ENCODE measurements around the gene CREB3.
A peak's percentile ranks its signal among the peaks of the same experiment; 100 is the strongest.

CREB3 gene

GRCh38 chr9:35729700-35730485 is 2.6 kb upstream of the CREB3 start:
- Histone ChIP-seq H3K36me3 (ENCODE audit: insufficient read depth, low read depth, low read length) (peaks cover 16% of the 10 kb centered on the region), H3K9ac (ENCODE audit: low read depth, low read length) (peak overlapping the region; percentile 77; the same call in 1 of the 2 replicates), H3K27ac (ENCODE audit: low read length) (peak overlapping the region; percentile 49), H3K4me3 (ENCODE audit: low read length) (peak overlapping the region; percentile 89), H3K27me3 (ENCODE audit: insufficient read depth, low read length) (no peaks in the 10 kb centered on the region), H3K9me3 (ENCODE audit: insufficient read depth, low read depth, low read length) (no peaks in the 10 kb centered on the region), H3K4me1 (ENCODE audit: insufficient read depth, low read length) (peaks cover 47% of the 10 kb centered on the region)

DNA sequence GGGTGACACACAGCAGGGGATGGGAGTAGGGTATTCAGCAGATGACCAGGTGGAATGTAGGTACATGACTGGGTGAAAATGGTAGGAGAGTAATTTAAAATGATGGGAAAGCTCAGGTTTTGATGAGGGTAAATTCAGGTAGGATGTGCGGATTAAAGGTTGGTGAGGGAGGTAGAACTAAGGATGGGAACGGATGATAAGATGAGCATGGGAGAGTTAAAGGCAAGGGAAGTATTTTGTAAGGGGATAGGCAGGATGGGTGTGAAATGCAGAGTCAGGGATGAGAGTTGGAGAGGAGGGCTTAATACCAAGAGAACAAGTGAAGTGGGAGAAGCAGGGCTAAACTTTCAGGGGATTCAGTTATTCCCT is 2.0 kb upstream of the CREB3 start:
- H3K27me3 ChIP-seq (ENCODE audit: insufficient read depth, low read length) = no peaks in the 10 kb centered on the region
- peaks cover 16% of the 10 kb centered on the region for H3K36me3 ChIP-seq (ENCODE audit: insufficient read depth, low read depth, low read length)
- H3K27ac ChIP-seq (ENCODE audit: low read length) = no peak overlapping the region
- H3K9ac ChIP-seq (ENCODE audit: low read depth, low read length) = no peak overlapping the region; the same call in 1 of the 2 replicates
- H3K4me1 ChIP-seq (ENCODE audit: insufficient read depth, low read length) = peaks cover 47% of the 10 kb centered on the region
- H3K9me3 ChIP-seq (ENCODE audit: insufficient read depth, low read depth, low read length) = no peaks in the 10 kb centered on the region
- H3K4me3 ChIP-seq (ENCODE audit: low read length) = peak overlapping the region; percentile 89

DNA sequence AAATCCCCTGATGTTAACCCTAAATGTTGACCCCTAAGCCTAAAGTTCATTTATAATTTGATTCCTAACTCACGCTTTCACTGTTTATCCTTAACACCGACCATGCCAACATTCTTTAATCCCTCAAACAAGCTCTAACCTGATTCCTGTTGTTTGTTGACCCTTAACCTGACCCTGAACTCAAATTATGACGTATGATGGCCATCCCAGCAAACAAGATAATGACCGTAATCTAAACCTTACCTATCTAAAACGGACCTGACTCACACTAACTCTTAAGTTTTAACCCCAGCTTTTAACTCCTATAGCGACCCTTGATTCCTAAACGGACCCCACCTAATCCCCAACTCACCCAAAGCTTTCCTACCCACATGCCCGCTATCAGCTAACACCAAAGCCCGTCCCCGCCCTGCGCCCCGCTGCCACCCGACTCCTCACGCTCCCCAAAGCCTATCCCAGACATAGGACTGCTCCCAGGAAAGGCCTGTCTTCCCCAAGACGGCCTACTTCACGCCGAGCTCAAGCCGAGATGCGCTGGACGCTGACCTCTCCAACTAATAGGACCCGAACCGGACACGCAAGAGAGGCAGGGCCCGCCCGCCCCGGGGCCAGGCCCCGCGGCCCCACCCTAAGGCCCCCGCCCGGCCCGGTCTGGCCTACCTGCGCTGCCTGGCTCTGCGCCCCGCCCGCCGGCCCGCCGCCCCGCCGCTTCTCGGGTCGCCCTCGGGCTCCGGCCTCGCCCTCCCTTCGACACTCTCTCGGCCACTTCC is 866 bp upstream of the CREB3 start:
- Histone ChIP-seq H3K9me3 (ENCODE audit: insufficient read depth, low read depth, low read length) (no peaks in the 10 kb centered on the region), H3K4me1 (ENCODE audit: insufficient read depth, low read length) (peaks cover 44% of the 10 kb centered on the region), H3K4me3 (ENCODE audit: low read length) (peak overlapping the region; percentile 89), H3K27ac (ENCODE audit: low read length) (no peak overlapping the region), H3K36me3 (ENCODE audit: insufficient read depth, low read depth, low read length) (peaks cover 26% of the 10 kb centered on the region), H3K9ac (ENCODE audit: low read depth, low read length) (peak overlapping the region; percentile 81), H3K27me3 (ENCODE audit: insufficient read depth, low read length) (no peaks in the 10 kb centered on the region)

GRCh38 chr9:35732800-35733541 is 505 bp downstream of the CREB3 start:
- Histone ChIP-seq H3K4me1 (ENCODE audit: insufficient read depth, low read length) (peaks cover 32% of the 10 kb centered on the region), H3K27ac (ENCODE audit: low read length) (peak overlapping the region; percentile 9), H3K9ac (ENCODE audit: low read depth, low read length) (peak overlapping the region; percentile 81), H3K36me3 (ENCODE audit: insufficient read depth, low read depth, low read length) (peaks cover 40% of the 10 kb centered on the region), H3K27me3 (ENCODE audit: insufficient read depth, low read length) (no peaks in the 10 kb centered on the region), H3K4me3 (ENCODE audit: low read length) (peak overlapping the region; percentile 89), H3K9me3 (ENCODE audit: insufficient read depth, low read depth, low read length) (no peaks in the 10 kb centered on the region)

DNA sequence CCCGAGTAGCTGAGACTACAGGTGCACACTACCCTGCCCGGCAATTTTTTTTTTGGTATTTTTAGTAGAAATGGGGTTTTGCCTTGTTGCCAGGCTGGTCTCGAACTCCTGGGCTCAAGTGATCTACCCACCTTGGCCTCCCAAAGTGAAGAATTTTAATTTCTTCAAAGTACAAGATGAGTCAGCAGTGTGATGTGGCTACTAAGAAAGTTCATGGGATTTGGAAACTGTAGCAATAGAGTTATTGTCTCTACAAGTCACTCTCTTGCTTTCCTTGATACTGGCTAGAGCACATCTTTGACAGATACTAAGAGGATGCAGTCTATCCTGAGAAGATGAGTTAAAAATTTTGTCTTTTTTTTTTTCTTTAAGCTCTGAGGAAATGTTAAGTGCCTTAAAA is 1.6 kb downstream of the CREB3 start:
- Histone ChIP-seq H3K4me1 (ENCODE audit: insufficient read depth, low read length) (peaks cover 22% of the 10 kb centered on the region), H3K36me3 (ENCODE audit: insufficient read depth, low read depth, low read length) (peaks cover 51% of the 10 kb centered on the region), H3K9me3 (ENCODE audit: insufficient read depth, low read depth, low read length) (no peaks in the 10 kb centered on the region), H3K4me3 (ENCODE audit: low read length) (no peak overlapping the region), H3K9ac (ENCODE audit: low read depth, low read length) (no peak overlapping the region), H3K27ac (ENCODE audit: low read length) (no peak overlapping the region), H3K27me3 (ENCODE audit: insufficient read depth, low read length) (no peaks in the 10 kb centered on the region)

DNA sequence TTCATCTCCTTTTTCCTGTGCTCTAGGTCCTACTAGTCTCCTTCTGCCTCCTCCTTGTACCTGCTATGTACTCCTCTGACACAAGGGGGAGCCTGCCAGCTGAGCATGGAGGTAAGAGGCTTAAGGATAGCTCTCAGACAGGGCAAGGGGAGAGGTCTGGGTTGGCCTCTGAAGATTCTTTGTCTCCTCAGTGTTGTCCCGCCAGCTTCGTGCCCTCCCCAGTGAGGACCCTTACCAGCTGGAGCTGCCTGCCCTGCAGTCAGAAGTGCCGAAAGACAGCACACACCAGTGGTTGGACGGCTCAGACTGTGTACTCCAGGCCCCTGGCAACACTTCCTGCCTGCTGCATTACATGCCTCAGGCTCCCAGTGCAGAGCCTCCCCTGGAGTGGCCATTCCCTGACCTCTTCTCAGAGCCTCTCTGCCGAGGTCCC is 3.8 kb downstream of the CREB3 start:
- Histone ChIP-seq H3K27ac (ENCODE audit: low read length) (peak overlapping the region; percentile 64), H3K36me3 (ENCODE audit: insufficient read depth, low read depth, low read length) (peaks cover 71% of the 10 kb centered on the region), H3K4me3 (ENCODE audit: low read length) (no peak overlapping the region), H3K9ac (ENCODE audit: low read depth, low read length) (no peak overlapping the region), H3K9me3 (ENCODE audit: insufficient read depth, low read depth, low read length) (no peaks in the 10 kb centered on the region), H3K4me1 (ENCODE audit: insufficient read depth, low read length) (peaks cover 3% of the 10 kb centered on the region; the same call in 1 of the 2 replicates), H3K27me3 (ENCODE audit: insufficient read depth, low read length) (no peaks in the 10 kb centered on the region)

- Histone ChIP-seq H3K9me3 (ENCODE audit: insufficient read depth, low read depth, low read length) (no peaks in the 10 kb centered on the region), H3K27me3 (ENCODE audit: insufficient read depth, low read length) (no peaks in the 10 kb centered on the region), H3K4me3 (ENCODE audit: low read length) (no peak overlapping the region), H3K27ac (ENCODE audit: low read length) (no peak overlapping the region), H3K4me1 (ENCODE audit: insufficient read depth, low read length) (0 out of 2 replicates have a peak, but pooled peaks cover 3% of the 10 kb centered on the region), H3K9ac (ENCODE audit: low read depth, low read length) (no peak overlapping the region), H3K36me3 (ENCODE audit: insufficient read depth, low read depth, low read length) (peaks cover 79% of the 10 kb centered on the region)
These were observed 4.7 kb downstream of the CREB3 start for GRCh38 chr9:35737143-35737542.

DNA sequence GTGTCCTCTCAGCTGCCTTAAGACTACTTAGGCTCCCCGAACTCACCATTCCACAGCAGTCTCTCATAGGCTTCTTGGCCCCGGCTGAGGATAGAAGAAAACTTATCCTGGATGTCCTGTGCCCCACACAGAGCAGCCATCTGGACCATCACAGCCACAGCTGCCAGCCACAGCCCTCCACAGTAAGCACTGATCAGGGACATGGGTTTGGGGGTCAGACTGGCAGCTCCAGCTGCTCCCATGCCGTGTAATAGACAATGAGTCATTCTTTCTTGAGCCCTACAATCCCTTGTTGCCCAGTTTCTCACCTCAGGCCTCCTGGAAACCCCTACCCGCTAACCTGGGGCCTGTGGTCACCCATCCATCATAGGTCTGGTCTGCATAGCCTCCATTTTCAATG is 5.7 kb downstream of the CREB3 start:
- no peaks in the 10 kb centered on the region for H3K27me3 ChIP-seq (ENCODE audit: insufficient read depth, low read length)
- H3K9ac ChIP-seq (ENCODE audit: low read depth, low read length) = no peak overlapping the region
- peaks cover 90% of the 10 kb centered on the region for H3K36me3 ChIP-seq (ENCODE audit: insufficient read depth, low read depth, low read length)
- H3K27ac ChIP-seq (ENCODE audit: low read length) = no peak overlapping the region
- 0 out of 2 replicates have a peak, but pooled peaks cover 3% of the 10 kb centered on the region for H3K4me1 ChIP-seq (ENCODE audit: insufficient read depth, low read length)
- no peak overlapping the region for H3K4me3 ChIP-seq (ENCODE audit: low read length)
- H3K9me3 ChIP-seq (ENCODE audit: insufficient read depth, low read depth, low read length) = no peaks in the 10 kb centered on the region

- H3K4me3 ChIP-seq (ENCODE audit: low read length) = no peak overlapping the region
- H3K9ac ChIP-seq (ENCODE audit: low read depth, low read length) = no peak overlapping the region
- no peaks in the 10 kb centered on the region for H3K4me1 ChIP-seq (ENCODE audit: insufficient read depth, low read length)
- H3K9me3 ChIP-seq (ENCODE audit: insufficient read depth, low read depth, low read length) = no peaks in the 10 kb centered on the region
- no peak overlapping the region for H3K27ac ChIP-seq (ENCODE audit: low read length)
- H3K27me3 ChIP-seq (ENCODE audit: insufficient read depth, low read length) = no peaks in the 10 kb centered on the region
- H3K36me3 ChIP-seq (ENCODE audit: insufficient read depth, low read depth, low read length) = peaks cover 97% of the 10 kb centered on the region
These were observed 6.5 kb downstream of the CREB3 start for GRCh38 chr9:35738924-35739323.

DNA sequence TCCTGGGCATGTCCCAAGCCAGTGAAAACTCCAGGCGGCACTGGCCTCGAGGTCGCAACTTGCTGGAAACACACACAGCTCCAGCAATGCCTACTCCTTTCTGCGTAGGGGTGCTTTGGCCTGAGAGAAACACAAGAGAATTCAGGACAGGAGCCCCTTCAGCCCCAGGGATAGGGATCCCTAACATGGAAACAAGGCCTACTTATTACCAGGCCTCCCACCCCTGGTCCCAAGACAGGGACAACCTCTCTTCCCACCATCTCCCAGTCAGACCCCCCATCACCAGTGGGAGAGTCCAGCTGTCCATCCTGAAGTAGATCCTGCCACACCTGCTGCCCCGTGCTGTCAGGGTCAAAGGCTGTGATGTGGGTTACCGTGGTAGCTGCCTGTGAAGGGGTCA is 7.8 kb downstream of the CREB3 start:
- H3K4me3 ChIP-seq (ENCODE audit: low read length) = no peak overlapping the region
- H3K36me3 ChIP-seq (ENCODE audit: insufficient read depth, low read depth, low read length) = peaks cover 94% of the 10 kb centered on the region
- H3K9me3 ChIP-seq (ENCODE audit: insufficient read depth, low read depth, low read length) = no peaks in the 10 kb centered on the region
- H3K27me3 ChIP-seq (ENCODE audit: insufficient read depth, low read length) = no peaks in the 10 kb centered on the region
- H3K27ac ChIP-seq (ENCODE audit: low read length) = no peak overlapping the region
- H3K9ac ChIP-seq (ENCODE audit: low read depth, low read length) = no peak overlapping the region
- no peaks in the 10 kb centered on the region for H3K4me1 ChIP-seq (ENCODE audit: insufficient read depth, low read length)

GRCh38 chr9:35741740-35742139 is 9.3 kb downstream of the CREB3 start:
- peaks cover 7% of the 10 kb centered on the region for H3K4me1 ChIP-seq (ENCODE audit: insufficient read depth, low read length)
- no peaks in the 10 kb centered on the region for H3K27me3 ChIP-seq (ENCODE audit: insufficient read depth, low read length)
- H3K4me3 ChIP-seq (ENCODE audit: low read length) = no peak overlapping the region
- H3K27ac ChIP-seq (ENCODE audit: low read length) = no peak overlapping the region
- H3K9me3 ChIP-seq (ENCODE audit: insufficient read depth, low read depth, low read length) = no peaks in the 10 kb centered on the region
- H3K36me3 ChIP-seq (ENCODE audit: insufficient read depth, low read depth, low read length) = peaks cover 84% of the 10 kb centered on the region
- no peak overlapping the region for H3K9ac ChIP-seq (ENCODE audit: low read depth, low read length)
